22Rv1 (cell line): Measurements from ENCODE around the gene DMD.

Experiments used
- H3K27ac ChIP-seq: fragments of 450-650 bp; 2 replicates; pipeline ENCODE4 v1.5.1; 2017
- ZFX ChIP-seq: fragments of 450-650 bp; IDR thresholded peaks from 2 replicates; pipeline ENCODE4 v1.6.1; 2017; ENCODE audit warnings: antibody characterized with exemption, borderline replicate concordance
- TF ChIP-seq, protein P1 (sequence below): fragments of 450-650 bp; IDR thresholded peaks from 2 replicates; pipeline ENCODE4 v1.5.1; 2017; ENCODE audit warnings: mild to moderate bottlenecking

DMD gene

DNA sequence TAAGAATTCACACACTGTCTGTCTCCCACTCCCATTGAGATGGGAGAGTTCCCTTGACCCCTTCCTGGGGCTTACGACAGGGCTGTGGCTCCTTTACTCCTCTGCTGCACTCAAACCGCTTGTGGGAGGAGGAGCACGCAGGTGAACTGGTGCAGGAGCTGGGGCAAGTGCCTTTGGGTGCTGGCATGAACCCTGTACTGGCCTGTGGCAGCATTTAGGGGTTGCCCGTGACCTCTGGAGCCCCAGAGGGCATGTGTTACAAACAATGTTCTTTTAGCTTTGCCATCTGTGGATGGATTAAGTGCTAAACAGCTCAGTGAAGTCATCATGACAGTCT lies 2117.7 kb downstream of the DMD start:
- TF ChIP-seq, protein P1, sequence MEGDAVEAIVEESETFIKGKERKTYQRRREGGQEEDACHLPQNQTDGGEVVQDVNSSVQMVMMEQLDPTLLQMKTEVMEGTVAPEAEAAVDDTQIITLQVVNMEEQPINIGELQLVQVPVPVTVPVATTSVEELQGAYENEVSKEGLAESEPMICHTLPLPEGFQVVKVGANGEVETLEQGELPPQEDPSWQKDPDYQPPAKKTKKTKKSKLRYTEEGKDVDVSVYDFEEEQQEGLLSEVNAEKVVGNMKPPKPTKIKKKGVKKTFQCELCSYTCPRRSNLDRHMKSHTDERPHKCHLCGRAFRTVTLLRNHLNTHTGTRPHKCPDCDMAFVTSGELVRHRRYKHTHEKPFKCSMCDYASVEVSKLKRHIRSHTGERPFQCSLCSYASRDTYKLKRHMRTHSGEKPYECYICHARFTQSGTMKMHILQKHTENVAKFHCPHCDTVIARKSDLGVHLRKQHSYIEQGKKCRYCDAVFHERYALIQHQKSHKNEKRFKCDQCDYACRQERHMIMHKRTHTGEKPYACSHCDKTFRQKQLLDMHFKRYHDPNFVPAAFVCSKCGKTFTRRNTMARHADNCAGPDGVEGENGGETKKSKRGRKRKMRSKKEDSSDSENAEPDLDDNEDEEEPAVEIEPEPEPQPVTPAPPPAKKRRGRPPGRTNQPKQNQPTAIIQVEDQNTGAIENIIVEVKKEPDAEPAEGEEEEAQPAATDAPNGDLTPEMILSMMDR, result no peak
- TF ChIP-seq ZFX, result no peak
- H3K27ac ChIP-seq, result no peak overlapping the region

DNA sequence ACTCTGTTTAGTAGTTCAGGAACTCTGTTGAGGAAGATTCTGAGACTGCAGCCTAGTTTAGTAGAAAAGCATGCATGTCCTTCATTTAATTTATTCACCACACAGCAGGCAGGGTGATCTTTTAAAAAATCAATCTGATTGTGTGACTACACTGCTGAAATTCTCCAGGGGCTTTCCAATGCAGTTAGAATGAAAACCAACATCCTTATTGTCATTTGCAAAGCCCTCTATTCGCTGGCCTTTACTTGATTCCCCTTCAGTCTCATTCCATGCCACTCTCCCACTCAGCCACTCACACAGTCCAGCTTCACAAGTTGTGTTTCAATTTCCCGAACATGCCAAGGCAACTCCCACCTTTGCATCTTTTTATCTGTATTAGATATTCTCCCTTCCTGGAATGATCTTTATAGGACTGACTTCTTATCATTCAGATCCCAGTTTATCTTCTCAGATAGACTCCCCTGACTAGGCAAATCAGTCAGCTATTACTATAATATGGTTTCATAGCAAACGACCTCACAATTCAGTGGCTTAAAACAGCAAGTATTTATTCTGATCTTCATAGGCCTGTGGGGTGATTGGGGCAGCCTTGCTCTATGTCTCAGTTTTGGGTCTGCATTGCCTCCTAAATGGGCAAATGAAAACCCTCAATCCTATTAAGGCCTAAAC lies 2118.2 kb downstream of the DMD start:
- no peak overlapping the region for H3K27ac ChIP-seq
- TF ChIP-seq, protein P1, result no peak
- no peak for TF ChIP-seq ZFX

DNA sequence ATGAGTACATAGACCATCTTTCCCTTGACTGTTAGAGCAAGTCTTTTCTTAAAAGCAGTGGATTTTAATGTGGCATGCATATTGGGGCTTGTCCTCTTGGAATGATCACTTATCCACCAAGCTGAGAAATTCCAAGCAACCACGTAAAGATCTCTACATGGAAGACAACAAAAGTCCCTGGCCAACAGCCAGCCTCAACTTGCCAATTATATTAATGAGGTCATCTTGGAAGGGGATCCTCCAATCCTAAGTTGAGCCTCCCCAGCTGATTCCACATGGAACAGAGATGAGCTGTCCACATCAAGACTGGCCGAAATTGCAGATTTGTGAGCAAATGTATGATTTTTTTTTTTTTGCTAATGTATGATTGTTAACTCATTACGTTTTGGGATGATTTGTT lies 2118.9 kb downstream of the DMD start:
- H3K27ac ChIP-seq, result no peak overlapping the region
- no peak for TF ChIP-seq ZFX
- TF ChIP-seq, protein P1, result no peak

GRCh38 chrX:31091819-31092218 lies 2119.5 kb downstream of the DMD start:
- no peak overlapping the region for H3K27ac ChIP-seq
- no peak for TF ChIP-seq ZFX
- TF ChIP-seq, protein P1, result no peak

- no peak overlapping the region for H3K27ac ChIP-seq
- TF ChIP-seq, protein P1, result no peak
- no peak for TF ChIP-seq ZFX
These were observed 2136.8 kb downstream of the DMD start for GRCh38 chrX:31074522-31074921.

GRCh38 chrX:31071725-31072124 lies 2139.6 kb downstream of the DMD start, which contains the start of gene FTHL17:
TSS of gene FTHL17 (minus strand) at chrX:31072041. CDS start at chrX:31071953, 88 bp downstream.
- no peak within 1 kb of the TSS for H3K27ac ChIP-seq
- TF ChIP-seq, protein P1, result no peak
- no peak for TF ChIP-seq ZFX

GRCh38 chrX:31071262-31071661 lies 2140.1 kb downstream of the DMD start:
- no peak overlapping the region for H3K27ac ChIP-seq
- TF ChIP-seq ZFX, result no peak
- TF ChIP-seq, protein P1, result no peak
